Measurements from ENCODE around the gene GRB10. TPM values are rescaled to one million over a fixed set of nuclear protein-coding genes. Genes with fewer than 3 reads are reported as not detected.
A peak's percentile ranks its signal among the peaks of the same experiment; 100 is the strongest.
"Not testable (repeated sequence)": the region's sequence is repeated elsewhere in the genome, so short reads cannot be mapped to it uniquely, and the experiment has no call there.

The GRB10 gene
- total RNA-seq, 1 experiment from 2014 or later, result 17.5 TPM

GRCh38 chr7:50587737-50588136 is 195.0 kb downstream of the GRB10 start:
- no peak for DNase-seq (ENCODE audit: low read depth)

- DNase-seq (ENCODE audit: low read depth), result no peak
These were observed 197.8 kb downstream of the GRB10 start for GRCh38 chr7:50584793-50585408.

- no peak for DNase-seq (ENCODE audit: low read depth)
These were observed 198.3 kb downstream of the GRB10 start for GRCh38 chr7:50584386-50584785.

GRCh38 chr7:50583295-50583694 is 199.4 kb downstream of the GRB10 start:
- not testable (repeated sequence) for DNase-seq (ENCODE audit: low read depth)

- not testable (repeated sequence) for DNase-seq (ENCODE audit: low read depth)
These were observed 200.4 kb downstream of the GRB10 start for GRCh38 chr7:50582271-50582670.

GRCh38 chr7:50580666-50581065 is 202.0 kb downstream of the GRB10 start:
- not testable (repeated sequence) for DNase-seq (ENCODE audit: low read depth)

GRCh38 chr7:50580057-50580456 is 202.6 kb downstream of the GRB10 start:
- DNase-seq (ENCODE audit: low read depth), result no peak

GRCh38 chr7:50578105-50578504 is 204.6 kb downstream of the GRB10 start:
- DNase-seq (ENCODE audit: low read depth), result not testable (repeated sequence)

GRCh38 chr7:50577569-50577968 is 205.1 kb downstream of the GRB10 start:
- DNase-seq (ENCODE audit: low read depth), result no peak

GRCh38 chr7:50576388-50576787 is 206.3 kb downstream of the GRB10 start:
- not testable (repeated sequence) for DNase-seq (ENCODE audit: low read depth)

- DNase-seq (ENCODE audit: low read depth), result no peak
These were observed 214.9 kb downstream of the GRB10 start for GRCh38 chr7:50567715-50568261.

GRCh38 chr7:50565977-50566376 is 216.7 kb downstream of the GRB10 start:
- DNase-seq (ENCODE audit: low read depth), result no peak

GRCh38 chr7:50565559-50565916 is 217.2 kb downstream of the GRB10 start:
- no peak for DNase-seq (ENCODE audit: low read depth)

- DNase-seq (ENCODE audit: low read depth), result no peak
These were observed 217.8 kb downstream of the GRB10 start, which contains the start of gene DDC for GRCh38 chr7:50564640-50565558. Gene DDC, minus strand, starts transcription at chr7:50565405. Its CDS starts 21,320 bp downstream, at chr7:50544085.

GRCh38 chr7:50564171-50564570 is 218.5 kb downstream of the GRB10 start:
- DNase-seq (ENCODE audit: low read depth), result no peak

GRCh38 chr7:50562136-50562535 is 220.6 kb downstream of the GRB10 start:
- DNase-seq (ENCODE audit: low read depth), result no peak

- DNase-seq (ENCODE audit: low read depth), result no peak
These were observed 221.8 kb downstream of the GRB10 start for GRCh38 chr7:50560865-50561351.

- no peak for DNase-seq (ENCODE audit: low read depth)
These were observed 222.8 kb downstream of the GRB10 start for GRCh38 chr7:50559881-50560280.

GRCh38 chr7:50558294-50559053 is 224.2 kb downstream of the GRB10 start:
- DNase-seq (ENCODE audit: low read depth), result no peak

- DNase-seq (ENCODE audit: low read depth), result peak; percentile 13
These were observed 225.6 kb downstream of the GRB10 start for GRCh38 chr7:50557099-50557498.

GRCh38 chr7:50556247-50556991 is 226.3 kb downstream of the GRB10 start:
- DNase-seq (ENCODE audit: low read depth), result peak; percentile 37
